GM18520 (cell line): ENCODE data around the gene SLC5A9.
"Not testable (repeated sequence)": the region's sequence is repeated elsewhere in the genome, so short reads cannot be mapped to it uniquely, and the experiment has no call there.

Source experiments
- ATAC-seq: cut with Tn5 transposase; IDR thresholded peaks from one replicate; pipeline ENCODE4 v1.9.1; 2021; ENCODE audit not compliant: unreplicated experiment

The SLC5A9 gene

DNA sequence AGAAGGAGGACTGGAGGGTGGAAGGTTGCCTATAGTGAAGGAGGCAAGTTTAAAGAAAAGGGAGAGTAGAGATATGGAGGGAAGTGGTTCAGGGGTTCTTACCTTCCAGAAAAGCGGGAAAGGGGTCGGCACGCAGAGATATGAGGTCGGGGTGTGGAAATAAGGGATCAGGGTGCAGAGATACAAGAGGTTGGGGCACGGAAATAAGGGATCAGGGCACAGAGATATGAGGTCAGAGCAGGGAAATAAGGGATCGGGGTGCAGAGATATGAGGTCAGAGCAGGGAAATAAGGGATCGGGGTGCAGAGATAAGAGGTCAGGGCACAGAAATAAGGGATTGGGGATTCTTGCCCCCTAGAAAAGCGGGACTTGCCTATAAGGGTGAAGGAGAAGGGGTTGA lies 9.1 kb upstream of the SLC5A9 start:
- not testable (repeated sequence) for ATAC-seq

- not testable (repeated sequence) for ATAC-seq
These were observed 8.2 kb upstream of the SLC5A9 start for GRCh38 chr1:48214366-48214765.

DNA sequence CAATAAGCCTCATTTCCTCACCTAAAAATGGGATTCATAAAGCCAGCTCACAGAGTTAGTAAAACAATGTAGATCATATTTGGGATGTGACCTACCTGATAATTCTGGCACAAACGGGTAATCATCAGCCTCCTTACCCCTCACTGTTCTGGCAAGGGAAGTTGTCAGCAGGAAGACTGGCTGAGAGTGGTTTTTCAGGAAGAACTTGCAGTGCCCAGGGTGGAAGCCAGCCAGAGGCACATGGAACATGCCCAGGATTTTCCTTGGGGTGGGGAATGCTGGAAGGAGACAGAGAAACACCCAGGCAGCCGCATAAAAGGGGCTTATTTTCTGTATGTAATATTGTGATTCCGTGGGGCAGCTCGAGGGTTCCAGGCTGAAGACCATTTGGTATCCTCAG lies 7.7 kb upstream of the SLC5A9 start:
- no peak for ATAC-seq

DNA sequence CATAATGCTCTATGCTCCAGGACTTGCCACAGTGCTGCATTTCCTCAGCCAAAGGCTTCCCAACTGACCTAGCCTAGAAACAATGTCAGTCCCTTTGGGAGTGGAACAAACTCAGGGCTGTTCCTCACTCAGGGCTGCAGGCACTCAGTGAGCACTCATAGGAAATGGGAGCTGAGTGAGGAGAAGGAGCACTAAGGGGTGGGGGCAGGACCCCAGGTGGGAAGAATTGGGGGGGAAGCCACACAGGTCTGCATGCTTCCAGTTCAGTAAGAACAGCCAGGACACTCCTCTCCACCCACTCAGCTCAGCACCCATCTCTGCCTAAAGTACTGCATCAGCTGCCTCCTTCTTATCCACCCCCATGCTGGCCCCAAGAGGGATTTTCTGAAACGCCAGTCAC lies 7.3 kb upstream of the SLC5A9 start:
- no peak for ATAC-seq

DNA sequence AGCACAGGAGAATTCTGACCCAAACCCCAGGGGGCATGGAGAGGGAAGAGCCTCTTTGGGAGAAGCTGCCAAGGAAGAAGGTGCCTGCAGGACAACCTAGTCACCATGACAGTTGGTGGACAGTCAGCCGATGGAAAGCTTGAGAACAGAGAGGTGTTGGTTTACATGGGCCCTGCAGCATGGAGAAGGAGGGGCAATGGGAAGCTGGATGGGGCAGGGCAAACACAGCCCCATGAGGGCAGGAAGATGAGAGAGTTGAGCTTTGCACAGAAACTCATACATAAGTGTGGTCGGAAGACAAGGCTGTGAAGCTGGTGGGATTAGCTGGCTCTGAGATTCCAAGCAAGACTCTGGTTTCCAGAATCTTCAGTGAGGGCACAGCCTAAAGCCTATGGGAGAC lies 6.6 kb upstream of the SLC5A9 start:
- no peak for ATAC-seq

- ATAC-seq = no peak
These were observed 6.2 kb upstream of the SLC5A9 start for GRCh38 chr1:48216313-48216712.

GRCh38 chr1:48216941-48217340 lies 5.6 kb upstream of the SLC5A9 start:
- no peak for ATAC-seq

DNA sequence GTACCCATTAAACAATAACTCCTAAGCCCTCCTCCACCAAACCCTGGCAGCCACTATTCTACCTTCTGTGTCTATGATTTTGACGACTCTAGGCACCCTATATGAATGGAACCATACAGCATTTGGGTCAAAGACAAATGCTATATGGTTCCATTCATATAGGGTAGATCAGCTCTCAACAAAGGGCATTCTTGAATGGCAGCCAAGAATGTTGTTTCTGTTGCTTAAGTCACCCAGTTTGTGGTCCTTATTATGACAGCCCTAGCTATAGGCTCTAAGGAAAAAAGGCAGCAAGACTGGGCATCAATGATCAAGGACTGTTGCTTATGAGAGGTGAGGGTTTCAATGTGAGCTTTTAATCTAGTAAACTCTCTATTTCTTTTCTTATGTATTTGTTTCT lies 4.7 kb upstream of the SLC5A9 start:
- no peak for ATAC-seq

- no peak for ATAC-seq
These were observed 2.7 kb upstream of the SLC5A9 start for GRCh38 chr1:48219803-48220202.

- ATAC-seq = no peak
These were observed 1.4 kb upstream of the SLC5A9 start for GRCh38 chr1:48221122-48221521.

GRCh38 chr1:48221657-48222056 lies 859 bp upstream of the SLC5A9 start:
- no peak for ATAC-seq

- no peak for ATAC-seq
These were observed 1.1 kb downstream of the SLC5A9 start for GRCh38 chr1:48223366-48224240.

DNA sequence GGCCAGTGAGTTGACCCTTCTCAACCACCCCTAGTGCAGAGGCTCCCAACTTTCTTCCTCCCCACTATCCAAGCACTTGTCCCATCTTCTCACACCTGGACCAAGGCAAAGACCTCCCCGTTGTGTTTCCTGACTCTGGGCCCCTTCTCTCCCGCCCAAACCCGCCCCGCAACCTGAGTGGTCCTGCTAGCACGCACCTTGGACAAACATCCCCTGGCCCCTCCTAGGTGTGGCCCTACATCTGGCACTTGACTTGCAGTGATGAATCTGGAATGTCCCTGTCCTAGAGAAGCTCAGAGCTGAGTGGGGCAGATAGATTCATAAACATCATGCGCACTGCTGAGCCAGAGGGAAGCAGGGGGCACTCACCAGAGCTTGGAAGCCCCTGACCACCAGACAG lies 2.3 kb downstream of the SLC5A9 start:
- ATAC-seq = no peak

GRCh38 chr1:48225579-48225978 lies 3.1 kb downstream of the SLC5A9 start:
- no peak for ATAC-seq

DNA sequence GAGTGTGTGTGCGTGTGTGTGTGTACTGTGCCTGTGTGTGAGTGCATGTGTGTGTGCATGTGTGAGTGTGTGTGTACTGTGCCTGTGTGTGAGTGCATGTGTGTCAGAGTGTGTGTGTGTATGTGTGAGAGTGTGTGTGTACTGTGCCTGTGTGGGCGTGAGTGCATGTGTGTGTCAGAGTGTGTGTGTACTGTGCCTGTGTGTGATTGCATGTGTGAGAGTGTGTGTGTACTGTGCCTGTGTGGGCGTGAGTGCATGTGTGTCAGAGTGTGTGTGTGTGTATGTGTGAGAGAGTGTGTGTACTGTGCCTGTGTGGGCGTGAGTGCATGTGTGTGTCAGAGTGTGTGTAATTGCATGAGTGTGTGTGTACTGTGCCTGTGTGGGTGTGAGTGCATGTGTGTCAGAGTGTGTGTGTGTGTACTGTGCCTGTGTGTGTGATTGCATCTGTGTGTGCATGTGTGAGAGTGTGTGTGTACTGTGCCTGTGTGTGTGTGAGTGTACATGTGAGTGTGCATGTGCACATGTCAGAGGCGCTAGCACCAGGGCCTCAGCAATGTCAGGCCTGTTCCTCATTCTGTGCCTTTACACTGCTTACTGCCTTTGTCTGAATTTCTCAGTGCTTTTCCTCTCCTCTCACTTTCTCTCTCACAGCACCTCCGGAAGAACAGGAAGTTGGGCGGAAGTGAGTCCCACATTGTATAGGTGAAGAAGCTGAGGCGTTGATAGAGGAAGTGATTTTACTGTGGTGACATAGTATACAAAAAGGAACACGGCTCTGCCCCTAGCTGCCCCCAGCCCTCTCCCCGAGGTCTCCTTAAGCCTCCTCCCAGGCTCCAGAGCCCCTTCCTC lies 4.9 kb downstream of the SLC5A9 start:
- ATAC-seq = no peak

GRCh38 chr1:48228156-48228555 lies 5.6 kb downstream of the SLC5A9 start:
- no peak for ATAC-seq

DNA sequence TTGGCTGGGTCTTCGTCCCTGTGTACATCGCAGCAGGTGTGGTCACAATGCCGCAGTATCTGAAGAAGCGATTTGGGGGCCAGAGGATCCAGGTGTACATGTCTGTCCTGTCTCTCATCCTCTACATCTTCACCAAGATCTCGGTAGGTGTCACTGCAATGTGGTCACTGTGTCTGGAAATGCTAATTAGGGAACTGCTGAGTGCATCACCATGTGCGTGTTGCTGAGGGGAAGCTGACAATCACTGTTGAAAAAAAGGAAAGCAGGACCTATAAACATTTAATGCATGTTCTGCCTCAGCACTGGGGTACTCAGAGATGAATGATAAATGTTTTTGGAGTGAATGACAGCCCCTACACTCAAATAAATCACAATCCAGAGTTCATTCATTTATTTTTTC lies 6.8 kb downstream of the SLC5A9 start:
- ATAC-seq = no peak

DNA sequence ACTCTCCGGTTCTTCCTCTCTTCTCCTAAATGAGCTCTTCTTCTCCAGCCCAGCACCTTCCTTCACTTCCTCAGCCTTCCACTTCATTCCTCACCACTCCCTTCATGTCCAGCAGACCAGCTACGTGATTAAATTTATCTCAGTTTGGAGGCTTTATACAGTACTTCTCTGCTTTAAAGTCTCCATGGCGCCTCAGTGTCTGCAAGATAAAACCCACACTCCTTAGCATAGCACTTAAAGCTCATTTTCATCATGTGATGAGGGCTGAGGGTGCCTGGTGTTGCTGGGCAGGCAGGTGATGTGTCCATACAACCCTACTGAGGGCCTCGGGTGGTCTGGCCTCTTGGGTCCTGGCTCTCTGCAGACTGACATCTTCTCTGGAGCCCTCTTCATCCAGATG lies 7.7 kb downstream of the SLC5A9 start:
- ATAC-seq = no peak

DNA sequence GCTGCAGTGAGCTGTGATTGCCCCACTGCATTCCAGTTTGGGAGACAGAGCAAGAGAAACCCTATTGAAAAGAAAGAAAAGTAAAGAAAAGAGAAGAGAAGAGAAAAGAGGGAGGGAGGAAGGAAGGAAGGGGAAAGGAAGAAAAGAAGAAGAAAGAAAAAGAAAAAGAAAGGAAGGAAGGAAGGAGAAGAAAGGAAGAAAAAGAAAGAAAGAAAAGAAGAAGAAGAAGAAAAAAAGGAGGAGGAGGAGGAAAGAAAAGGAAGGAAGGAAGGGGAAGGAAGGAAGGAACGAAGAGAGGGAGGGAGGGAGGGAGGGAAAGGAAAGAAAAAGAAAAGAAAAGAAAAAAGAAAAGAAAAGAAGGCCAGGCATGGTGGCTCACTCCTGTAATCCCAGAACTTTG lies 10.2 kb downstream of the SLC5A9 start:
- no peak for ATAC-seq

- no peak for ATAC-seq
These were observed 11.4 kb downstream of the SLC5A9 start for GRCh38 chr1:48233666-48234485.

DNA sequence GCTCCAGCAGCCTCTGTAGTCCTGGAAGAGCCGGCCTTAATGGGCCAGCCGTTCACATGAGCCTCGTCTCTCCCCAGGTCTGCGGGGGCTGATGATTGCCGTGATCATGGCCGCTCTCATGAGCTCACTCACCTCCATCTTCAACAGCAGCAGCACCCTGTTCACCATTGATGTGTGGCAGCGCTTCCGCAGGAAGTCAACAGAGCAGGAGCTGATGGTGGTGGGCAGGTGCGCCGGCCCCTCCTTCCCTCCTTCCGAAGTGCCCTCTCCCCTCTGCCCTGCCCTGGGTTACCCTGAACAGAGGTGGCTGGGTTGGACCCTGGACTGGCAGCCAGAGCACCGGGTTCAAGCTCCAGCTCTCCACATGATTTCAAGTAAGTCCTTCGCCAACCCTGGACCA lies 13.1 kb downstream of the SLC5A9 start:
- ATAC-seq = no peak
